ENCODE data around the gene C2orf76.

The C2orf76 gene

DNA sequence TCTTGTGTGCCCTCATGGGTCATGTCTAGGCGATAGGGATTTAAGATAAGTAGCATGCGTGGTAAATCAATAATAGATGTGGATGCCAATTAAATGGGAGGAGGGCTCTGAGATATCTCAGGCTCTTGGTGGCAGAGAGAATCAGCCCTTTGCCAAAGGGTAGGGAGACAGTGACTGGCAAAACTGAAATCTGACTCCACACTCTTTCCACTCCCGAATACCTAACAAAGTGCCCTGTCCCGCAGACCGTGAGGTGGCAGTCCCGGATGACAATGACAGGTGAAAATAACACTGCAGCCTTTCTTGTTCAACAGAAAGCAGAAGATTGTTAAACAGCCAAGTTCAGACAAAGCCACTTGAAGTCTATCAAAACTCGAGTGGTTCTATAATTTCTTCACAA, 47.0 kb downstream of the C2orf76 start:
- Histone ChIP-seq H3K36me3 (no peaks in the 10 kb centered on the region), H3K27ac (no peak overlapping the region), H3K4me1 (ENCODE audit: control insufficient read depth in 1 of 2, insufficient read depth in 1 of 2, low read depth in 1 of 2, low read length in 1 of 2) (no peaks in the 10 kb centered on the region), H3K27me3 (no peaks in the 10 kb centered on the region), H3K4me3 (ENCODE audit: low read depth in 1 of 2, low read length in 1 of 2) (no peak overlapping the region), H3K9me3 (no peaks in the 10 kb centered on the region)
- TF ChIP-seq, protein P1, sequence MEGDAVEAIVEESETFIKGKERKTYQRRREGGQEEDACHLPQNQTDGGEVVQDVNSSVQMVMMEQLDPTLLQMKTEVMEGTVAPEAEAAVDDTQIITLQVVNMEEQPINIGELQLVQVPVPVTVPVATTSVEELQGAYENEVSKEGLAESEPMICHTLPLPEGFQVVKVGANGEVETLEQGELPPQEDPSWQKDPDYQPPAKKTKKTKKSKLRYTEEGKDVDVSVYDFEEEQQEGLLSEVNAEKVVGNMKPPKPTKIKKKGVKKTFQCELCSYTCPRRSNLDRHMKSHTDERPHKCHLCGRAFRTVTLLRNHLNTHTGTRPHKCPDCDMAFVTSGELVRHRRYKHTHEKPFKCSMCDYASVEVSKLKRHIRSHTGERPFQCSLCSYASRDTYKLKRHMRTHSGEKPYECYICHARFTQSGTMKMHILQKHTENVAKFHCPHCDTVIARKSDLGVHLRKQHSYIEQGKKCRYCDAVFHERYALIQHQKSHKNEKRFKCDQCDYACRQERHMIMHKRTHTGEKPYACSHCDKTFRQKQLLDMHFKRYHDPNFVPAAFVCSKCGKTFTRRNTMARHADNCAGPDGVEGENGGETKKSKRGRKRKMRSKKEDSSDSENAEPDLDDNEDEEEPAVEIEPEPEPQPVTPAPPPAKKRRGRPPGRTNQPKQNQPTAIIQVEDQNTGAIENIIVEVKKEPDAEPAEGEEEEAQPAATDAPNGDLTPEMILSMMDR (IDR thresholded peaks at IDR 0.05) = no peak

DNA sequence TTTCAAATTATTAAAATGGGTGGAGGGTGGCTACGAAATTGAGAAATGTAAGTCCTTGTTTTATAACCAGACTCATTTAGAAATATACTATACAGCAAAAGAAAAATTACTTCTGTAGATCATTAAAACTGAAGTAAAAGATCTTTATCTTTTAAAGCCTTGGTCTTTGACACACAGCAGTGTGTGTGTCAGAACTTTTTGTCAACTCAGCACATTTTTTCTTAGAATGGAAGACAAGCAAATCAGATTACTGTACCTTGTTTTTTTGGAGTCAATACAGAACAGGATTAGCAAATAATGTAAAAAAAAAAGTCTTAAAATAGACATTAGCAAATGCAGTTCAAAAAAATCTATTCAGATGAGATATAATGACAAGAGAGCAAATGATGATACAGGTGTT, 49.1 kb downstream of the C2orf76 start:
- TF ChIP-seq, protein P1 (IDR thresholded peaks at IDR 0.05) = no peak
- no peak overlapping the region for H3K4me3 ChIP-seq (ENCODE audit: low read depth in 1 of 2, low read length in 1 of 2)
- no peaks in the 10 kb centered on the region for H3K9me3 ChIP-seq
- H3K27me3 ChIP-seq = no peaks in the 10 kb centered on the region
- no peaks in the 10 kb centered on the region for H3K36me3 ChIP-seq
- H3K27ac ChIP-seq = no peak overlapping the region
- no peaks in the 10 kb centered on the region for H3K4me1 ChIP-seq (ENCODE audit: control insufficient read depth in 1 of 2, insufficient read depth in 1 of 2, low read depth in 1 of 2, low read length in 1 of 2)

GRCh38 chr2:119316066-119316465, 50.6 kb downstream of the C2orf76 start:
- no peak overlapping the region for H3K27ac ChIP-seq
- no peak overlapping the region for H3K4me3 ChIP-seq (ENCODE audit: low read depth in 1 of 2, low read length in 1 of 2)
- H3K36me3 ChIP-seq = peaks cover 5% of the 10 kb centered on the region
- H3K27me3 ChIP-seq = no peaks in the 10 kb centered on the region
- no peaks in the 10 kb centered on the region for H3K9me3 ChIP-seq
- H3K4me1 ChIP-seq (ENCODE audit: control insufficient read depth in 1 of 2, insufficient read depth in 1 of 2, low read depth in 1 of 2, low read length in 1 of 2) = no peaks in the 10 kb centered on the region
- TF ChIP-seq, protein P1 (IDR thresholded peaks at IDR 0.05) = no peak

- Histone ChIP-seq H3K36me3 (peaks cover 7% of the 10 kb centered on the region), H3K27ac (no peak overlapping the region), H3K4me1 (ENCODE audit: control insufficient read depth in 1 of 2, insufficient read depth in 1 of 2, low read depth in 1 of 2, low read length in 1 of 2) (no peaks in the 10 kb centered on the region), H3K4me3 (ENCODE audit: low read depth in 1 of 2, low read length in 1 of 2) (no peak overlapping the region), H3K9me3 (no peaks in the 10 kb centered on the region), H3K27me3 (no peaks in the 10 kb centered on the region)
- TF ChIP-seq, protein P1 (IDR thresholded peaks at IDR 0.05) = no peak
Measured at GRCh38 chr2:119315241-119315925, 51.3 kb downstream of the C2orf76 start.

DNA sequence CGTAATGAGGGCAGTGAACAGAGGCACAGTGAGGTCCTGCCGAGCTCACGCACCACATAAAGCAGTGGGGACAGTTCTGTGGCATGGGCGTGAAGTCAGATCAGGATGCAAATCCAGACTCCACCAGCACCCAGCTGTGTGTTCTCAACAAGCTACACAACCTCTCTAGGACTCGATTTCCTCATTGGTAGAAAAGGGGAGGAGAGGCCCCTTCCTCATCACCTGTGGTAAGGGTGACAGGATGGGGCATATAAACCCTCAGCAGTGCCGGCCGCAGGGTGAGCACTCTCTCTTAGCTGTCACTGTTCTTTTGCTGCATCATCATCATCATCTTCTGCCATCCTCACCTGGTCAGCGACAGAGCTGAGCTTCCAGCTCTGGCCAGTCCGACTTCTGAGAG, 54.8 kb downstream of the C2orf76 start:
- no peak overlapping the region for H3K4me3 ChIP-seq (ENCODE audit: low read depth in 1 of 2, low read length in 1 of 2)
- no peak overlapping the region for H3K27ac ChIP-seq
- peaks cover 7% of the 10 kb centered on the region for H3K36me3 ChIP-seq
- H3K4me1 ChIP-seq (ENCODE audit: control insufficient read depth in 1 of 2, insufficient read depth in 1 of 2, low read depth in 1 of 2, low read length in 1 of 2) = no peaks in the 10 kb centered on the region
- TF ChIP-seq, protein P1 (IDR thresholded peaks at IDR 0.05) = no peak
- H3K9me3 ChIP-seq = no peaks in the 10 kb centered on the region
- H3K27me3 ChIP-seq = no peaks in the 10 kb centered on the region
